H1 (cell line): Measurements from ENCODE around the gene UPB1. TPM values are rescaled to one million over a fixed set of nuclear protein-coding genes. Genes with fewer than 3 reads are reported as not detected.

ENCODE experiments used
- GTF2F1 ChIP-seq: IDR thresholded peaks from 2 replicates; pipeline ENCODE4 v1.6.1; 2012; ENCODE audit warnings: low read depth, low read length, improper control_type of control experiment, borderline replicate concordance
- polyA plus RNA-seq, 7 experiments: library from polyadenylated mRNA; depleted of rRNA in 3 of 7; stranded (reverse) in 5 of 7; unstranded in 2 of 7; fragments of >200 nt in 5 of 7; fragments of 200-250 nt in 2 of 7; gene quantifications; 1 replicate in 5 of 7; 2 replicates in 1 of 7; 4 replicates in 1 of 7; pipeline versions ENCODE4 v1.2.1 to v1.2.3, GENCODE V29; 2011 to 2013; ENCODE audit warnings: missing spikeins in 2 of 7, mixed read lengths in 2 of 7
- total RNA-seq: library from RNA; stranded (reverse); fragmentation: NEBNext Ultra II Directional; extraction: Animal tissue kit (Norgen Biotek cat#: 25700); gene quantifications from 2 replicates; pipeline ENCODE4 v1.2.1, GENCODE V29; 2021

UPB1 gene
- total and polyA plus RNA-seq, 2 of the 8 experiments (the other 6 are each of a cell fraction or from before 2014, with no cell fraction given) = 0.09 TPM; not detected in 1

GRCh38 chr22:24460418-24461089 is 34.6 kb upstream of the UPB1 start (continued):
- TF ChIP-seq GTF2F1 = no peak
